ENCODE measurements around the gene BNIP3. TPM values are rescaled to one million over a fixed set of nuclear protein-coding genes. Genes with fewer than 3 reads are reported as not detected.

BNIP3 gene
- total RNA-seq, 1 experiment from 2014 or later = 18.4 TPM

DNA sequence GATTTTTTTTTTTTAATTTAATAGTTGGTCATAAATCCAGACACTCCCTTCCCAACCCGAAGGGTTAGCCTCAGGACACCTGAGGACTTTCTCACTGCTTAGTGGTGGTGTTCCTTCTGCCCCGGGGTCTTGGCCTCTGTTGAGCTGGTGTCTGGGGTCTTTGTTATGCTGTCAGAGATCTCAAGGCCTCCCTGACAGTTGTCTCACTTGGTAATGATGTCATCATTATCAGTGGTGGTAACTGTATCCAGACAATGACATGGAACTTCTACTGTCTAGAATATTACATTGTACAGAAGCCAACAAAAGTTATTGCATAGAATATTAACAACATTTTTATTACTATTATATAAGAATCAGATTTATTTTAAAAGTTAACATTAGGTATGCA is 48.0 kb downstream of the BNIP3 start:
- BruUV-seq (replicated peaks) = no TSS peak
- peaks cover 9% of the 10 kb centered on the region for H3K4me1 Mint-ChIP-seq (ENCODE audit: low read depth, unreplicated experiment)
- H3K4me3 Mint-ChIP-seq (ENCODE audit: unreplicated experiment) = no peak overlapping the region
- peaks cover 38% of the 10 kb centered on the region for H3K36me3 Mint-ChIP-seq (ENCODE audit: insufficient read depth, unreplicated experiment)
- no peaks in the 10 kb centered on the region for H3K9me3 ChIP-seq
- POLR2A ChIA-PET = no interaction called here
- no peaks in the 10 kb centered on the region for H3K27me3 ChIP-seq (replicated peaks; ENCODE audit: control insufficient read depth, insufficient read depth, low read length)
- no peak overlapping the region for H3K27ac Mint-ChIP-seq (ENCODE audit: unreplicated experiment)
- no peak overlapping the region for H3K4me3 ChIP-seq (ENCODE audit: low read depth, low read length)
- H3K4me1 ChIP-seq = no peaks in the 10 kb centered on the region
- TF ChIP-seq, protein P1, sequence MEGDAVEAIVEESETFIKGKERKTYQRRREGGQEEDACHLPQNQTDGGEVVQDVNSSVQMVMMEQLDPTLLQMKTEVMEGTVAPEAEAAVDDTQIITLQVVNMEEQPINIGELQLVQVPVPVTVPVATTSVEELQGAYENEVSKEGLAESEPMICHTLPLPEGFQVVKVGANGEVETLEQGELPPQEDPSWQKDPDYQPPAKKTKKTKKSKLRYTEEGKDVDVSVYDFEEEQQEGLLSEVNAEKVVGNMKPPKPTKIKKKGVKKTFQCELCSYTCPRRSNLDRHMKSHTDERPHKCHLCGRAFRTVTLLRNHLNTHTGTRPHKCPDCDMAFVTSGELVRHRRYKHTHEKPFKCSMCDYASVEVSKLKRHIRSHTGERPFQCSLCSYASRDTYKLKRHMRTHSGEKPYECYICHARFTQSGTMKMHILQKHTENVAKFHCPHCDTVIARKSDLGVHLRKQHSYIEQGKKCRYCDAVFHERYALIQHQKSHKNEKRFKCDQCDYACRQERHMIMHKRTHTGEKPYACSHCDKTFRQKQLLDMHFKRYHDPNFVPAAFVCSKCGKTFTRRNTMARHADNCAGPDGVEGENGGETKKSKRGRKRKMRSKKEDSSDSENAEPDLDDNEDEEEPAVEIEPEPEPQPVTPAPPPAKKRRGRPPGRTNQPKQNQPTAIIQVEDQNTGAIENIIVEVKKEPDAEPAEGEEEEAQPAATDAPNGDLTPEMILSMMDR (IDR thresholded peaks at IDR 0.05; ENCODE audit: insufficient read depth in 1 of 2, low read depth in 1 of 2, low read length in 1 of 2, severe bottlenecking in 1 of 2, unreplicated experiment in 1 of 2) = no peak
- H3K36me3 ChIP-seq (ENCODE audit: control insufficient read depth, insufficient read depth, low read length) = no peaks in the 10 kb centered on the region
- H3K9me3 Mint-ChIP-seq (ENCODE audit: unreplicated experiment) = no peaks in the 10 kb centered on the region
- no peaks in the 10 kb centered on the region for H3K27me3 Mint-ChIP-seq (ENCODE audit: insufficient read depth, unreplicated experiment)
- CTCF ChIA-PET = no interaction called here
- no peak for DNase-seq
- intact Hi-C loops (cut with micrococcal nuclease; ENCODE audit: unreplicated experiment) = no loop called here

DNA sequence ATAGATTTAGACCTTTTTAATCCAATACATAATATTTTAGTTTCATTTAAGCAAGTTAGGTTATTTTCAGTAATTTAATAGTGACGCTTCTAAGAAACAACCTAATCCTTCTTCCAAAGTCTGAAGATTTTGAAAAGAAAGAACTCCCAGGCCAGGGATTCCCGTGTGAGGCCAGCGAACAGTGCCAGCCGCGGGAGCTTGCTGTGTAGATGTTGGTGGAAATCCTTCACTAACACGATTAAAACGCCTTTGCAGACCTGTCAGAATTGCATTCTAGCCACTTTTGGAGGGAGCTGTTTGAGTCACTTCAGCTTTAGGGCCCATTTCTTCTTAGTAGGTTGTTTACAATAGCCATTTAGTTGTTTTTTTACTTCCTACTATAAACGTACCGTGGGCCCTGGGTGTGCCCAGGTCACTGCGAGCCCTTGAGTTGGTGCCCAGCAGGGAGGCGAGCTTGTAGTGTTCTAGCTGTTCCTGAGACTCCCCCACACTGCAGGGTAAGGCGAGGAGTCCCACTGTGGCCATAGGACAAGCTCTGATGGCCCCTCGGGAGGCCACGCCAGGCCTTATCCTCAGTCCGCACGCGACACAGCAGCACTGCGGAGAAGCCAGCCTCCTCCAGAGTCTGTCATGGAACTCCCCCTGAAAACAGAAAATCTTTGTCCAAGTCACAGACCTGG is 48.6 kb downstream of the BNIP3 start:
- no peak for DNase-seq
- intact Hi-C loops (cut with micrococcal nuclease; ENCODE audit: unreplicated experiment) = no loop called here
- Mint-ChIP-seq H3K9me3 (ENCODE audit: unreplicated experiment) (no peaks in the 10 kb centered on the region), H3K27ac (ENCODE audit: unreplicated experiment) (no peak overlapping the region), H3K27me3 (ENCODE audit: insufficient read depth, unreplicated experiment) (no peaks in the 10 kb centered on the region), H3K4me3 (ENCODE audit: unreplicated experiment) (no peak overlapping the region), H3K4me1 (ENCODE audit: low read depth, unreplicated experiment) (peaks cover 9% of the 10 kb centered on the region), H3K36me3 (ENCODE audit: insufficient read depth, unreplicated experiment) (peaks cover 35% of the 10 kb centered on the region)
- ChIA-PET POLR2A (no interaction called here), CTCF (interaction anchor here (1.7 kb wide), 1 partner anchor 90 kb away, joined by 3 read pairs; no protein-coding TSS in a partner anchor)
- TF ChIP-seq, protein P1 (IDR thresholded peaks at IDR 0.05; ENCODE audit: insufficient read depth in 1 of 2, low read depth in 1 of 2, low read length in 1 of 2, severe bottlenecking in 1 of 2, unreplicated experiment in 1 of 2) = no peak
- BruUV-seq (replicated peaks) = no TSS peak
- Histone ChIP-seq H3K36me3 (ENCODE audit: control insufficient read depth, insufficient read depth, low read length) (no peaks in the 10 kb centered on the region), H3K27me3 (replicated peaks; ENCODE audit: control insufficient read depth, insufficient read depth, low read length) (no peaks in the 10 kb centered on the region), H3K4me3 (ENCODE audit: low read depth, low read length) (no peak overlapping the region), H3K9me3 (no peaks in the 10 kb centered on the region), H3K4me1 (no peaks in the 10 kb centered on the region)

DNA sequence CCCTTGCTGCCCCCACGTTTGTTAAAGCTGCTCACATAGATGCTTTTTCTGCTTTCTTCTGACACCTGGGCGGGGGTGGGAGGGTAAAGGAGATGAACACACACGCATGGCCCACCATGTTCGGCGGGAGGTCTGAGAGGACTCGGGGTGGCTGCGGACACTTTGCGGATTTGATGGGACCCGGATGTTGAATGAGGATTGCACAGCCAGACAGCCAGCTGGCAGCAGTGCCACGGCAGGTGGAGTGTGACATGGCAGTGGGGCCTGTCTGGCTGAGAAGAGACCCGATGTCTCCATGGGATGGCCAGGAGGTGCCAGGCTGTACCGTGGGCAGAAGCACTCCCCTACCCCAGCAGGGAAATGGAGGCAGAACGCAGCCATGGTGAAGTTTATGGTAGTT is 49.7 kb downstream of the BNIP3 start:
- CTCF ChIA-PET = interaction anchor here (1.7 kb wide), 1 partner anchor 91 kb away, joined by 3 read pairs; no protein-coding TSS in a partner anchor
- peaks cover 33% of the 10 kb centered on the region for H3K36me3 Mint-ChIP-seq (ENCODE audit: insufficient read depth, unreplicated experiment)

More for the DNA sequence above, 49.7 kb downstream of the BNIP3 start:
- Mint-ChIP-seq H3K27me3 (ENCODE audit: insufficient read depth, unreplicated experiment) (no peaks in the 10 kb centered on the region), H3K9me3 (ENCODE audit: unreplicated experiment) (no peaks in the 10 kb centered on the region), H3K4me3 (ENCODE audit: unreplicated experiment) (no peak overlapping the region), H3K4me1 (ENCODE audit: low read depth, unreplicated experiment) (peaks cover 9% of the 10 kb centered on the region), H3K27ac (ENCODE audit: unreplicated experiment) (no peak overlapping the region)
- no peaks in the 10 kb centered on the region for H3K36me3 ChIP-seq (ENCODE audit: control insufficient read depth, insufficient read depth, low read length)
- no peak overlapping the region for H3K4me3 ChIP-seq (ENCODE audit: low read depth, low read length)
- POLR2A ChIA-PET = no interaction called here
- TF ChIP-seq, protein P1 (IDR thresholded peaks at IDR 0.05; ENCODE audit: insufficient read depth in 1 of 2, low read depth in 1 of 2, low read length in 1 of 2, severe bottlenecking in 1 of 2, unreplicated experiment in 1 of 2) = no peak
- no peaks in the 10 kb centered on the region for H3K27me3 ChIP-seq (replicated peaks; ENCODE audit: control insufficient read depth, insufficient read depth, low read length)
- DNase-seq = no peak
- H3K4me1 ChIP-seq = no peaks in the 10 kb centered on the region
- H3K9me3 ChIP-seq = no peaks in the 10 kb centered on the region
- intact Hi-C loops (cut with micrococcal nuclease; ENCODE audit: unreplicated experiment) = no loop called here
- BruUV-seq (replicated peaks) = no TSS peak
